HEK293T (cell line): ENCODE measurements around the gene USP32.

Experiments used
- CTCF ChIA-PET: fragments of 350-600 bp; formaldehyde crosslinking; extraction: SDS; loops from one replicate; lab custom pipeline; 2021; ENCODE audit warnings: antibody characterized with exemption, inconsistent platforms; lab: Yijun Ruan, JAX
- POLR2A ChIA-PET: fragments of 350-600 bp; formaldehyde crosslinking; extraction: SDS; loops from one replicate; lab custom pipeline; 2020; ENCODE audit warnings: antibody characterized with exemption, inconsistent platforms; lab: Yijun Ruan, JAX
- DNase-seq: peaks from one replicate; pipeline ENCODE4 v3.0.0; 2012; ENCODE audit warnings: mixed read lengths; ENCODE audit errors: extremely low spot score
- ARNT ChIP-seq: fragments of 450-650 bp; IDR thresholded peaks from 2 replicates; pipeline ENCODE4 v1.6.1; 2017; ENCODE audit warnings: mild to moderate bottlenecking
- BHLHE40 ChIP-seq: fragments of 450-650 bp; IDR thresholded peaks from 2 replicates; pipeline ENCODE4 v1.6.1; 2016; ENCODE audit warnings: mild to moderate bottlenecking, moderate library complexity, borderline replicate concordance
- CTBP1 ChIP-seq: fragments of 450-650 bp; IDR thresholded peaks from 2 replicates; pipeline ENCODE4 v1.6.1; 2016; ENCODE audit warnings: borderline replicate concordance
- ELF4 ChIP-seq: fragments of 450-650 bp; IDR thresholded peaks from 2 replicates; pipeline ENCODE4 v1.6.1; 2017; ENCODE audit warnings: antibody characterized with exemption
- FOXA1 ChIP-seq: fragments of 450-650 bp; IDR thresholded peaks from 2 replicates; pipeline ENCODE4 v1.6.1; 2016; ENCODE audit warnings: mild to moderate bottlenecking
- FOXK2 ChIP-seq: fragments of 450-650 bp; IDR thresholded peaks from 2 replicates; pipeline ENCODE4 v1.6.1; 2016; ENCODE audit warnings: mild to moderate bottlenecking
- FOXM1 ChIP-seq: fragments of 450-650 bp; IDR thresholded peaks from 2 replicates; pipeline ENCODE4 v1.6.1; 2017; ENCODE audit warnings: mild to moderate bottlenecking, borderline replicate concordance
- HDGF ChIP-seq: fragments of 450-650 bp; IDR thresholded peaks from 2 replicates; pipeline ENCODE4 v1.6.1; 2017; ENCODE audit warnings: antibody characterized with exemption, borderline replicate concordance
- L3MBTL2 ChIP-seq: fragments of 450-650 bp; conservative IDR thresholded peaks from 2 replicates; pipeline ENCODE4 v1.6.1; 2016; ENCODE audit warnings: mild to moderate bottlenecking
- LEF1 ChIP-seq: fragments of 450-650 bp; IDR thresholded peaks from 2 replicates; pipeline ENCODE4 v1.6.1; 2017; ENCODE audit warnings: mild to moderate bottlenecking, borderline replicate concordance
- NFRKB ChIP-seq: fragments of 450-650 bp; IDR thresholded peaks from 2 replicates; pipeline ENCODE4 v1.6.1; 2016; ENCODE audit warnings: mild to moderate bottlenecking, moderate library complexity
- SP1 ChIP-seq: fragments of 450-650 bp; IDR thresholded peaks from 2 replicates; pipeline ENCODE4 v1.6.1; 2017
- SUZ12 ChIP-seq: fragments of 450-650 bp; IDR thresholded peaks from 2 replicates; pipeline ENCODE4 v1.6.1; 2016; ENCODE audit warnings: mild to moderate bottlenecking
- TARDBP ChIP-seq: fragments of 450-650 bp; IDR thresholded peaks from 2 replicates; pipeline ENCODE4 v1.6.1; 2016
- ZNF384 ChIP-seq: fragments of 450-650 bp; IDR thresholded peaks from 2 replicates; pipeline ENCODE4 v1.6.1; 2016
- TF ChIP-seq, protein P1 (sequence below): fragments of 450-650 bp; IDR thresholded peaks from 2 replicates; pipeline ENCODE4 v1.6.1; 2016

Gene USP32

DNA sequence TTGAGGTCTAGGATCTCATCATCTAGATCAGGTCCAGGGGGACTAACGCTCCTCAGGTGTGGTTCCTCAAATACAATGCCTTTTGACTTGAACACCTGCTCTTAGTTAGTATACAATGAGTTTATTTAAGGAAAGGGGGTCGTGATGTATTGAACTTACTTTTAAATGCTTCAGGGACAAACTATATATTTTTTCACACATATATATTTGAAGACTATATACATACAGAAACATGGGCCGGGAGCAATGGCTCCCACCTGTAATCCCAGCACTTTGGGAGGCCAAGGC is 11.5 kb upstream of the USP32 start:
- no peak for DNase-seq
- CTCF ChIA-PET, result no interaction called here
- TF ChIP-seq ARNT, result no peak
- POLR2A ChIA-PET, result no interaction called here

DNA sequence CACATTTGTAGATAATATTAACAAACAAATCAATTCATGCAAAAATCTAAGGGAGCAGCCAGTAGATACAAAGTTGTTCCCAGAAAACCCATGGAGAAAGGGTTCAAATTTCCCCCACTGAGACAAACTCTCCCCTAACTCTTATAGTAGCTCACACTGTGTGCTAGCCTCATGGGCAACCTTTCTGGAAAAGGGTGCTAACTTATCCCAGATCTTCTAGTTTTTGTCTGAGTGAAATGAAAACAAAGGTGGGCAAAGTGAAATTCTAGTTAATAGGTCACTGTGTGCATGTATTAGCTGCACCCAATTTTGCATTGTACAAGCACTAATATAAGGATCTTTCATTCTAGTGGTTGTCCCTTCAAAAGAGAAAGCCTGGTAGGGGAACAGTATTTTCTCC is 9.9 kb upstream of the USP32 start:
- DNase-seq, result no peak
- ChIA-PET CTCF (no interaction called here), POLR2A (no interaction called here)
- TF ChIP-seq FOXA1, result no peak
- TF ChIP-seq ELF4, result no peak
- no peak for TF ChIP-seq LEF1
- TF ChIP-seq L3MBTL2, result no peak
- TF ChIP-seq HDGF, result no peak
- no peak for TF ChIP-seq CTBP1
- TF ChIP-seq TARDBP, result no peak
- TF ChIP-seq FOXM1, result no peak
- no peak for TF ChIP-seq ZNF384
- no peak for TF ChIP-seq SP1
- TF ChIP-seq SUZ12, result no peak
- TF ChIP-seq ARNT, result no peak
- no peak for TF ChIP-seq BHLHE40
- no peak for TF ChIP-seq NFRKB
- TF ChIP-seq, protein P1, sequence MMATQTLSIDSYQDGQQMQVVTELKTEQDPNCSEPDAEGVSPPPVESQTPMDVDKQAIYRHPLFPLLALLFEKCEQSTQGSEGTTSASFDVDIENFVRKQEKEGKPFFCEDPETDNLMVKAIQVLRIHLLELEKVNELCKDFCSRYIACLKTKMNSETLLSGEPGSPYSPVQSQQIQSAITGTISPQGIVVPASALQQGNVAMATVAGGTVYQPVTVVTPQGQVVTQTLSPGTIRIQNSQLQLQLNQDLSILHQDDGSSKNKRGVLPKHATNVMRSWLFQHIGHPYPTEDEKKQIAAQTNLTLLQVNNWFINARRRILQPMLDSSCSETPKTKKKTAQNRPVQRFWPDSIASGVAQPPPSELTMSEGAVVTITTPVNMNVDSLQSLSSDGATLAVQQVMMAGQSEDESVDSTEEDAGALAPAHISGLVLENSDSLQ, result no peak
- no peak for TF ChIP-seq FOXK2

DNA sequence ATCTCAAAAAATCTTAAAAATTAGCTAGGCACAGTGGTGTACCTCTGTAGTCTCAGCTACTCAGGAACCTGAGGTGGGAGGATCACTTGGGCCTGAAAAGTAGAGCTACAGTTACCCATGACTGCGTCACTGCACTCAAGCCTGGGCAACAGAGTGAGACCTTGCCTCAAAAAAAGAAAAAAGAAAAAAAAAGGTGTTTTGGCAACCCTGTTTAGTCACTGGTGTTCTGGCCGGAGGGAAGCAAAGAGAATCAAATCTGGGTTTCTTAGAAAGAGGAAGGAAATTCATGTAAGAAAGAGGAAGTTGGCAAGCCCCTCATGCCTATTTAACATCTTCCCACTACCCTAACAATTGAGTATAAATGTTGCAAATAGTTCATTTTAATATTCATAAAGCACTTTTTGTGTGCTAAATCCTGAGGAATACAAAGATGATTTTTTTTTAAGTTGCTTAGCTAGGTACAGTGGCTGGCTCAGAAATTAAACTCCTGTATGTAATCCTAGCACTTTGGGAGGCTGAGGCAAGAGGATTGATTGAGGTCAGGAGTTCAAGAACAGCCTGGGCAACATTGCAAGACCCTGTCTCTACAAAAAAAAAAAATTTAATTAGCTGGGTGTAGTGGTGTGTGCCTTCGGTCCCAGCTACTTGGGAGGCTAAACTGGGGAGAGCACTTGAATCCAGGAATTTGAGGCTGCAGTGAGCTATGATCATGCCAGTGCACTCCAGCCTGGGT is 6.5 kb upstream of the USP32 start:
- ChIA-PET POLR2A (interaction anchor here (0.8 kb wide), 1 partner anchor 8 kb away, joined by 3 read pairs; no protein-coding TSS in a partner anchor), CTCF (no interaction called here)
- no peak for DNase-seq
- TF ChIP-seq LEF1 (no peak), NFRKB (no peak), FOXM1 (no peak), SUZ12 (no peak), FOXA1 (no peak), FOXK2 (no peak), SP1 (no peak)
- TF ChIP-seq, protein P1, result no peak

DNA sequence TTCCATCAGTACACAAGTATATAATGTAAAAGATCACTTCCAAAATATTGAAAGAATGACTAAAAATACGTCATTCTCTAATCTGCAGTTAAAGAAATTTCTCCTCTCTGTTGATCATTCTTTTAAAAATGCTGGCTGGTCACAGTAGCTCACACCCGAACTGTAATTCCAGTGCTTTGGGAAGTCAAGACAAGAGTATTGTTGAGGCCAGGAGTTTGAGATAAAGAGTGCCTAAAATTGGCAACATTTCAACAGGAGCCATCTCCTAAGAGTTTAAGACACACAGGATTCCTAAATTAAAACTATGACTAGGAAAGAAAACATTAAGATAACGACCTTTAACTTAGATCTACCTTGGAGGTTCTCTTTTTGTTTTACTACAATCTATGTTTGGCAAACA is 4.5 kb upstream of the USP32 start:
- POLR2A ChIA-PET, result interaction anchor here (0.6 kb wide), 1 partner anchor 9 kb away, joined by 3 read pairs; no protein-coding TSS in a partner anchor
- DNase-seq, result no peak
- TF ChIP-seq FOXA1, result no peak
- TF ChIP-seq ELF4, result no peak
- TF ChIP-seq ZNF384, result no peak
- no peak for TF ChIP-seq BHLHE40
- CTCF ChIA-PET, result no interaction called here

DNA sequence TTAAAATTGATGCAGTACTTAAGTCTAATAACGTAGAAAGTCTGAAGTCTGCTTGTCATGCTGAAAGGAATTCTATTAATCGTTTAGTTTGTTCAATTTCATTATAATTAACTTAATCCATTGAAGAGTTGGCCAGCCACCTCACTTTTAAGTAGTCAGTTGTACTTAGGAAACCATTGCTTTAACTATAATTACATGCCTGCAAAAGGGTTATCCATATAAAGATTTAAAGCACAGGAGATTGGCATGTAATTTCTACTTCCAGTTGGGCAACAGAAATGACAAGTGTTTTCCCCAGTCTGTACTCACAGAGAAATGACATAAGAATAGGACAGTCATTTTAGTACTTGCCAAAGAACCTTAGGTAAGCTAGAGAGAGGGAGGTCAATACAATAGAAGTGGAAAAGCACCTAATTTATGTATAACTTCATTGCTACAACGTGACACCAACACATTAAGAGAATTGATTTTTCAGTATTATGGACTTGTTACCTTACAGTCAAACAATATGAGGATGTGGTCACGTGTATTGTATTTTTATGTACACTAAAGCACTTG is 3.7 kb upstream of the USP32 start:
- POLR2A ChIA-PET, result no interaction called here
- CTCF ChIA-PET, result no interaction called here
- DNase-seq, result no peak
- peak; percentile 37 for TF ChIP-seq ZNF384
- no peak for TF ChIP-seq TARDBP

DNA sequence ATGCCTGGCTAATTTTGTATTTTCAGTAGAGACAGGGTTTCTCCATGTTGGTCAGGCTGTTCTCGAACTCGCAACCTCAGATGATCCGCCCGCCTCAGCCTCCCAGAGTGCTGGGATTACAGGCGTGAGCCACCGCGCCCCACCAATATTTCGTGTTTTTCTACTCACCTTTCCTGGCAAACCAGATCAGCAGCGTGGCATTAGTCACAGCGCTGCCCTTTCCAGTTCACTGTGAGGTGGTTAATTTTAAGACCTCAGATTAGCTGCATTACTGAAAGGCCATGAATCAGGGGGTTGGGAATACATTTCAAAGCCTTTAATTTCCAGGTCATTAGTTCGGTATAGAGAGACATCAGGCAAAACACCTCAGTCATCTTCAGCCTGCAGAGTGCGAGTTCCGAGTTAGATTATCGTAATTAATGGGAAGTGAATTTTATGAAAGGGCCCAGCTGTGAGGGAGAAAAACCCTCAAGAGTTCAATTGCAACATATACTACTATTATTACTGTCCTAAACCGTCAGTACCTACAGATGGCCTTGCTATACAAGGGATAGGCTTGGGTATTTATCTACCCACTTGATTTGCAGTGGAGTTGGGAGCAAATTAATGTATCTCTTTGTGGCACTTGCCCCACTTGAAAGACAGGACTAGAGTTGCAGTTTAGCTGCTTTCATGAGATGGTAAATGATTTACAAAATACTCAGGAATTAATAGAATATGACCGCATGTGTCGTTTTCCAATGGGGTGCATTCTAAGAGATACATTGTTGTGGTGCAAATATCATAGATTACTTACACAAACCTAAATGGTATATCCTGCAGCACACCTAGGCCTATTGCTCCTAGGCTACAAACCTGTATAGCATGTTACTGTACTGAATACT is 2.1 kb upstream of the USP32 start:
- no peak for DNase-seq
- CTCF ChIA-PET, result no interaction called here
- POLR2A ChIA-PET, result no interaction called here
- no peak for TF ChIP-seq FOXK2
- TF ChIP-seq ELF4, result no peak
- TF ChIP-seq, protein P1, result no peak
- no peak for TF ChIP-seq HDGF
- no peak for TF ChIP-seq TARDBP
- TF ChIP-seq CTBP1, result no peak
- no peak for TF ChIP-seq SP1
